H1 (cell line): Measurements from ENCODE around the gene ZNF423. TPM values are rescaled to one million over a fixed set of nuclear protein-coding genes. Genes with fewer than 3 reads are reported as not detected.

Experiments
- POLR2A ChIP-seq, 2 experiments: IDR thresholded peaks; 1 replicate in 1 of 2; 2 replicates in 1 of 2; pipeline ENCODE4 v1.6.1; 2011; ENCODE audit warnings: low read depth in 2 of 2, low read length in 2 of 2, mild to moderate bottlenecking in 2 of 2; ENCODE audit errors: control extremely low read depth in 1 of 2
- polyA plus RNA-seq, 7 experiments: library from polyadenylated mRNA; depleted of rRNA in 3 of 7; stranded (reverse) in 5 of 7; unstranded in 2 of 7; fragments of >200 nt in 5 of 7; fragments of 200-250 nt in 2 of 7; gene quantifications; 1 replicate in 5 of 7; 2 replicates in 1 of 7; 4 replicates in 1 of 7; pipeline versions ENCODE4 v1.2.1 to v1.2.3, GENCODE V29; 2011 to 2013; ENCODE audit warnings: missing spikeins in 2 of 7, mixed read lengths in 2 of 7
- total RNA-seq: library from RNA; stranded (reverse); fragmentation: NEBNext Ultra II Directional; extraction: Animal tissue kit (Norgen Biotek cat#: 25700); gene quantifications from 2 replicates; pipeline ENCODE4 v1.2.1, GENCODE V29; 2021

Gene ZNF423
- total and polyA plus RNA-seq, 2 of the 8 experiments (the other 6 are each of a cell fraction or from before 2014, with no cell fraction given), result 38.2 to 52.3 TPM

GRCh38 chr16:49789616-49790015 is 66.3 kb downstream of the ZNF423 start (continued):
- no peak for TF ChIP-seq POLR2A (IDR thresholded peaks at IDR 0.05; ENCODE audit: control extremely low read depth in 1 of 2, low read depth in 2 of 2, low read length in 2 of 2)
